HG03439 (cell line): ENCODE data around the gene CSPG5.

Experiments
- ATAC-seq: cut with Tn5 transposase; IDR thresholded peaks from one replicate; pipeline ENCODE4 v1.9.1; 2021; ENCODE audit warnings: mild to moderate bottlenecking, moderate library complexity; ENCODE audit not compliant: unreplicated experiment

Gene CSPG5

DNA sequence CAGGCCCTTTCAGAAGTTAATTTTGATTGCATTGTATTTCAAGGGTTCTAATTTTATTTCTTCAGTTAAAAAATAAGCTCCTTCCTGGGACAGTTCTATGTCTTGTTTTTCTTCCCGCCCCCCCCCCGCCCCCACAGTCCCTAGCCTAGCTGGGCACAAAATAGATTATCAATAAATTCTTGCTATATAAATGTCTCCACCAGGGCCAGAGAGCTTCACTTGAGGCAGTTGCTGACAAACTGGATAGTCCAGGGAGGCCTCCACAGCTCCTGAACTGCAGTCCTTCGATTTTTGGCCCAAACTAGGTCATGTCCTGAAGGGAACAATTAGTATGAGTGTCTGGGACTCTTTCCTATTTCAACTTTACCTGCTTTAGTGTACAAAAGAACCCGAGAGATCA lies 9.9 kb upstream of the CSPG5 start:
- no peak for ATAC-seq

DNA sequence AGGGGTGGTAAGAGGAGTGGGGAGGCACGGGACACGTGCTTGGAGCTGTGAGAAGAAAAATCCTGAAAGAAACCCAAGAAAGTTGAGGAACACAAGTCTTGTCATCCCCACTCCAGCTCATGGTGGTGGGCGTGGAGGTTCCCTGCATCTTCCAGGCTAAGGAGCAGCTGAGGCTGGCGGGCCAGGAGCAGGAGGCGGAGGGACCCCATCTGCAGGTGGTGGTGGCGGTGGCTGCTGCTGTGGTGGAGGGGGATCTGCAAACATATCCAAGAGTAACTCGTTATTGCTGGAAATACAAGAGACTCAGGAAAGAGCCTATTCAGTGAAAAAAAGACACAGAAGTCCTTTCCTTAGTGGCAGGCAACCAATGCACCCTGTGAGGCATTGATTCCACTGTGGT lies 9.4 kb upstream of the CSPG5 start:
- ATAC-seq: no peak

DNA sequence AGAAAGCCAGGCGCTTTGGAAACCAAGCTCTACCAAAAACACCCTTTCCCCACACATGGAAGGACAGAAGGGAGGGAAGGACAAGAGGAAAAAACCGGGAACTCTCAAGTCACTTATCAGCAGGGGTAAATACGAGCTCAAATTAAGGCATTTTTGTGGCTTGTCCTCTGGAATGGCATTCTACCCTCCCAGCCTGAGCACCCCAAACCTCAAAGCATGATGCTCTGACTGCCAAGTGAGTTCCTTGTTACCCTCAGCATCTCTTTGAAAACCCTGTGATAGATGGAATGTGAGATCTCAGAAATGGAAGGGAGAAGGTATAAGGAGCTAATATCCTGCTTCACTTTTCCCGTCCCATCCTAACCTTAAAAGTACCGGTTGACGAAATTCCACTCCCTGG lies 8.1 kb upstream of the CSPG5 start:
- ATAC-seq: no peak

DNA sequence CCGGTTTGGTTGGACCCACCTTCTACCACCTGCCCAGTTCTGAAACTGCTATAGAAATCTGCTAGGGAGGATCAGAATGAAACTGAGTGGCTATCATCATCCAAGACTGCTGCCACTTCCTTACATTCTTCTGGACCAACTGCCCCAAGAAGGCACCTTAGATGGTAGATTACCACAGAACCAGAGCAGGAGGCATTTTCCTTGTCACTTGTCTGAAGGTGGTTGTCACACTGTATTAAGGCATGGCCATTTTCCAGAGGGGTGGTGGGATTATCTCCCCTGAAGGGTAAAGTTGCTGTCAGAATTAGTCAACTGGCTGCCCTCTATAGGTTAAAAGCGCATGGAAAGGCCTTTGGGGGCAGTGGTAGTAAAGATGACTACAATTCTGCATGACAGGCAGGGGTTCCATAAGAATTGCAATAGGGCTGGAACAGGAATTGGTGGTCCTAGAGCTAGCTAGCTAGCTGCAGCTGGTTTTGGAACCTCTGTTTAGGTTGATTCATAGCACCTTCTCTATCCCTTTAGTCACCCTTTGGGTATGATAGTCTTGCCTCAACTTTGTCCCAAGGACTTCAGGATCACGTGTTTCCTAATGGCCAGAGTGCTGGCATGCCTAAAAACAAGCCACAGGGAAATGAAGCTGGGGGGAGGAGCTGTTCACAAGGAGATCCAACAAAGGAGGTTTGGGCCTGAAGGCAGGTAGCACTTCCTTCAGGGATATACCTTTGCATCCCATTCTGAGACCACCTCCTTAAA lies 4.8 kb upstream of the CSPG5 start:
- no peak for ATAC-seq

DNA sequence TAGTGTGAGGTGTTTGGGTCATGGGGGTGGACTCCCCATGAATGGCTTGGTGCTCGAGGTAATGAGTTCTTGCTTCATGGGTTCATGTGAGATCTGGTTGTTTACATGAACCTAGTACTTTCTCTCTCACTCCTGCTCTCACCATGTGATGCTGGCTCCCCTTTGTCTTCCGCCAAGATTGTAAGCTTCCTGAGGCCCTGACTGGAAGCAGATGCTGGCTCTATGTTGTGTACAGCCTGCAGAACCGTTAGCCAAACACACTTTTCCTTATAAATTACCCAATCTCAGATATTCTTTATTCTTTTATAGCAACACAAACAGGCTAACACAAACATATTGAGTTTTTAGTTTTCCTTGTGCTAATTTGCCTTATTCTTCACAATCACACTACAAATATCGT lies 3.2 kb upstream of the CSPG5 start:
- no peak for ATAC-seq

DNA sequence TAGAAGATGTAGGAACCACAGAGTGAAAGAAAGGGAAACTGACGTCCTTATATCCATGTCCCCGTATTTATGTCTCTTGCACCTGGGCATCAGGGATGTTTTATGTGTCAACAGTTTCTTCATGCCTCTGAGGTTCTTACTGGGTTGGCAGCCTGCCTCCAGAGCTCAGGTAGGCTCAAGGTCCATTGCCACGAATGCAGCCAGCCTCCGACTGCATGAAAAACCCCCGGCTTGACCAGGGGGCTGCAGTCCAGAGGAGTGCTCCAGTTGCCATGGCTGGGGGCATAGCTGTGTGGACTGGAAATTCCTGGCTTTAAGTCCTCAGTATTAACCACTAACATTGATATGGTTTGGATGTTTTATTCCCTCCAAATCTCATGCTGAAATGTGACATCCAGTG lies 2.8 kb upstream of the CSPG5 start:
- ATAC-seq: no peak

DNA sequence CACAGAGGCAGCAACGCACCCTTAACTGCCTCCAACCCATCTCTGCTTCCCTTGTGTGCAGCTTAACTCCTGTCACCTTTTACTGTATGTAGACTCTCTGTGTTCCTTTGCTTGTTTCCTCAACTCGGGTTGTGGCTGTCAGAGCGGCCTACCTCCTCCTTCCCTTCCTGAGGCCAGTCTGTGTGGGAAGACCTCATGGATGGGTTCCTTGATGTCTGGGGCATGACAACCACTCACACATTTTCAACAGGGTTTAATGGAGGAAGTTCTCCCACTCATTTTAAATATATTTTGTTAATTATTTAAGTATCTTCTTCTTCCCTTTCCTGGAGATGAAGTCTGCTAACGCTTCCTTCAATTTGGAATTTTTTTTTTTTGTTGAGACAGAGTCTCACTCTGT lies 1.8 kb upstream of the CSPG5 start:
- no peak for ATAC-seq

DNA sequence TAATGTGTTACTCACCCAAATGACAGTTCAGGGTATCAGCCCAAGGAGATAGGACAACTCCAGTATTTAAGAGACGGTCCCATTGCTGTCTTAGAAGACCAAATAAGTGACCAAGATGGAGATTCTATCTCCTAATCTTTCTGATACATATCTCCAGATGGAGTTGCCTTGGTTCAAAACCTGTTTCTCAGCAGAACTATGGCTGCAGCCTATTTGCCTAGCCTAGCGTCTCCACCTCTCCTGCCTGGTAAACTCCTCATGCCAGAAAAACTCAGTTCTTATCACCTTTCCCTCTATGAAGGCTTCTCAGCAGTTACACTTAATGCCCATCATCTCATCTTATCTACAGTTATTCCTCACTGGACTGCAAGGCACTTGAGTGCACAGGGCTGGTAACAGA lies 1.2 kb upstream of the CSPG5 start:
- no peak for ATAC-seq

DNA sequence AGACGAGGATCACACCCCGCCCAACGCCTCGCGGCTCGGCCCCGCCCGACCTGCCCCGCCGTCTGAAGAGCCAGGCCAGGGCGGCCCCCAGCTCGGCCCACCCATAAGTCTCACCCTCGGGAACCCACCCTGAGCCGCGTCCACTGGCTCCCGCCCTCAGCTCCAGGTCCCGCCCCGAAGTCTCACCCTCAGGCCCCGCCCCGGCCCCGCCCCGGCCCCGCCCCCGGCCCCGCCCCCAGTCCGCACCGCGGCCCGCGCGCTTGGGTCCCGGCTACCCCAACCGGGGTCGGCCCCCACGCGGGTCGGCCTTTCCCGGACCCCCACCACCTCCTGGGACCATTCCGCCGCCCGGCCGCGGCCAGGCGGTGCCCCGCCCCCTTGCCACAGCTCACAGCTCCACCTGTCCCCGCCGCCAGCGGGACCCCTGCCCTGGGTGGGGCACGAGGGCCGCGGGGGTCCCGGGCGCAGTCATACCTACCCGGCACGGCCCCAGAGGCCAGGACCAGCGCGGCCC lies 489 bp downstream of the CSPG5 start:
- no peak for ATAC-seq

DNA sequence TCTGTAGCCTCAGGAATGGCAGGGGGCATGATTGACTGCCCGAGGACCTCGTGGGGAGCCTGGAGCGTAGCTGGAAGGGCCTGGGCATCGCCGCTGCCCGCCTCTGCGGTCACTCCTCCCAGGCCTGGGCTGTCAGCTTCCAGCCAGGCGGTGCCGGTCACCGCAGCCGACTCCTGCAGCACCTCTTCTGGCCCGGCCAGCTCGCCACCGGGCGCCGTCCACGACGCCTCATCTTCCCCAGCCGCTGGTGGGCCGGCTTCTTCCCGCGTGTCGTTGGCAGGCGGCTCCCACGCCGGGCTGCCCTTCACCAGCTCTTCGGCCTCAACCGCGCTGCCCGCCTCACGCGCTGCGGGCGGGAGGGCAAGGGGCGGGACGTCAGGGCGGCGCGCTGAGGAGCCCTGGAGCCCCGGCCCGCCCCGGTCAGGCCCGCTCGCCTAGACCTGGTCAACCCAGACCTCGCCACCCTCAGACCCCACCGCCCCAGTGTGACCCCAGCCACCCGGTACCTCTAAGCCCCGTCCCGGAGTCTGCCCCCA lies 1.0 kb downstream of the CSPG5 start:
- ATAC-seq: no peak

DNA sequence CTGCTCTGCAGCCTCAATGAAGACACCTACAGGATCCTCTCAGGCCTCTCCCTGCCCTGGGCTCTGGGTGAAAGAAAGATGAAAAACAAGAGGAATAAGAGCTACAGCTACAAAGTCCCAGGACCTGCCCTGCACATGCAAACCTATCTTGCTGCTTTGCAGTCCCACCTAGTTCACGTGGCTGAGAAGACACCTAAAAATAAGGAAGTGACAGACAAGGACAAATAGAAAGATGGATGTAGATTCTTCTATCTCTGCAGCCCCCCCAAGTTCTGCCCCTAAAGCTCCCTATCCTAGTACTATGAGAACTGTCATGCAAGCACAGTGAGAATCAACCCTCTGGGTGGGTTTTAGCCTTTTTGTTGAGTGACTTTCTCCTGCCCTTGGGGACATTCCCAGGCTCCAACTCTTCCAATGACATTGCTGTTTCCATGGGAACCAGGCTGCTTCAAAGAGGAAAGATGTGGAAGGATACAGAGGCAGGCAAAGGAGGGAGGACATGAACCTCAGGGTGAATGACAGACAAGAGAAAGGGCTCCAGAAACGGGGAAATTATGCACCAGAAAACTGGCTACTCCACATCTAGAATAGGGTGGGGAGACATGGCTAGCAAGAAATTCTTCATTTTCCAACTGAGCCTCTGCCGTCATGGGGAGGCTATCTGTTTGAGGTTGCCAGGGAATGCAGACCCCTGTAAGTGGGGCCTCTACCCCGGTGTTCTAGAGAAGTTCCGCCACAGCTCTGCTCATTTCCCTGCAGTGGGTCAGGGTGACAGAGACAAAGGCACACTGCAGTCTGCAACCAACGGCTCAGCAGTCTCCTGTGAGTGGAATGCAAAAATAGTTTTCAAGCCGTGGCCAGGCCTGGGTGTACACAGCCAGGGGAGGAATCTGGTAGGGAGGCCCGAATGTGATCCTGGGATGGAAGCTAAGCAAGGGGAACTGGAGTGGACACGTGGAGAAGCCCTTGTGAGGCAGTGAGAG lies 5.2 kb downstream of the CSPG5 start:
- no peak for ATAC-seq

DNA sequence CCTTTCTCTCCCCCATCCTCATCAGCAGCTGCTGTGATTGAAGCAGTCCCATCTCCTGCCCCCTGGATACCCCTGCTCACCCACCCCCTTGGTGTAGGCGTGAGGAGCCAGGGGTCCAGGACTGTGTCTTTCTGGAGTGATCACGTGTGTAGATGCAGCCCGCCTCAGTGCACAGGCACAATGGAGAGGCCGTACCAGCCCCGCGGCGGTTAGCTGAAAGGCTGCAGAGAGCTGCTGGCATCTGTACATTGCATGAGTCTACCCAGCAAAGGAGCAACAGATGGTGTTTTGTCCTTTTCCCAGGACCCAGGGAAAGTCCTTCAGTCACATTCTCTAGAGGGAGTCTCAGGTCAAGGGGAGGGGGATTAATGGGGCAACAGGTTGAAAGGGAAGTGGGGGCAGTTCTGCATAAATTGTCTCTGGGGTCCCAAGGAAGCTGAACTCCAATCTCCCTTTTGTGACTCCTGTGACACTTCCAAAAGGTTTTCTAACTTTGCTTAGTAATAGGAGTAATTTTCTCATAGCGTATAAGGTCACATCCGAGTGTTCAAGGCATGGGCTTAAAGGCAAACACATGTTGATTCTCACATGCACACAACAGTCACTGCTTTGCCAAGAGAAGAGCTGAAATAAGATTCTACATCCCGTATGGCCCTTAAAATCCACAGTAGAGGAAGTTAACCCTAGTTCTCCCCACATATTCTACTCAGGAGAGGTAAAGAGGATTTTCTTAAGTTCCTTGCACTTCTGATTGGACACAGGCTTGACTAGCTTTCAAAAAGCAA lies 7.1 kb downstream of the CSPG5 start:
- no peak for ATAC-seq

DNA sequence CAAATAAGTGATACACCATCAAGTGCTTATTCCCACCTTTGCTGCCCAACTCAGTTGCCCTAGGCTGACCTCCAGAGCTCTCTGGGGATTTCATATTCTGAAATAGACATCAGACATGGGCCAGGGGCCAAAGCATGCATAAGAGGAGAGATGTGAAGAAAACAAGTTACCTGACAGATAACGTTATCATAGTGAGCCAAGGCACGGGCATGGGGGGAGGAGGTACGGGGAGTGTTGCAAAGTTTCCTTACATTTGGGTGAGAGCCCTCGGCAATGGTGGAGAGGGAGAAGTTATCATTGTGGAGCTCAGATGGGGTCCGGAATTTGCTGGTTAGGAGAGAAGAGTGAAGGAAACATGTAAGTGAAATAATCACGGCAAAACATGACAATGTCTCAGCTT lies 9.8 kb downstream of the CSPG5 start:
- no peak for ATAC-seq

DNA sequence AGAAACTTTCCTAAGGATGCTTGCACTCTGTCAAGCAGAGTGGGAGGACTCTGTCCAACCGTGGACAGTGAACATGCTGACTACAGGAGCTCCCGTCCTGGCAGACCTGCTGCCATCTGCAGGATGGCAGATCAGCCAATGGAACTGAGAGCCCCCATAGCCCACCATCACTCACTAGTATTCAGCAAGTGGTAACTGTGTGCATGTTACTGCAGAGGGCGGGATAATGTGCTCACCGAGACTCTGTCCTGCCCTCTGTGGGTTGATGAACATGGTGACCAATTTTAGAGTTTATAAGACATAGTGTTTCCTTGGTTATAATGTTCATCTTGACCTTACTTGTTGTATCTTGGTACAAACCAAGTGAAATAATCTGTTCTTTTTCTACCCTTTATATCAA lies 11.5 kb downstream of the CSPG5 start:
- ATAC-seq: no peak

DNA sequence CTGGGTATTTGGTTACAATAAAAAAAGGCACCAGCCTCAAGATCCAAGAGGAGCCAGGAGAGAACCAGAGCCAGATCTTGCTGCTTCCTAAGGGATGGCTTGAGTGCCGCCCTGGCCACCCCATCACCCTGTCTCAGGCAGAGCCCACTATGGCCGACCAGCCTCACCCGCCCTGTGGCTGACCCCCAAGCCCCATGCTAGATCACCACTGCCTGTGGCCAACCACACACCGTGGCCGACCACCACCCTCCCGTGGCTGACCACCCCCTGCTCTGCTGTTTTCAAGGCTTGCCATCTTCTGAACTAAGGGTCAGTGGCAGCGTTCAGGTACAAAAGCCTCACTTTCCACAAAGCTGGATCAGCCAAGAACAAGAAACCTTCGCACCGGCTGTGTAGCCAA lies 12.0 kb downstream of the CSPG5 start:
- no peak for ATAC-seq

DNA sequence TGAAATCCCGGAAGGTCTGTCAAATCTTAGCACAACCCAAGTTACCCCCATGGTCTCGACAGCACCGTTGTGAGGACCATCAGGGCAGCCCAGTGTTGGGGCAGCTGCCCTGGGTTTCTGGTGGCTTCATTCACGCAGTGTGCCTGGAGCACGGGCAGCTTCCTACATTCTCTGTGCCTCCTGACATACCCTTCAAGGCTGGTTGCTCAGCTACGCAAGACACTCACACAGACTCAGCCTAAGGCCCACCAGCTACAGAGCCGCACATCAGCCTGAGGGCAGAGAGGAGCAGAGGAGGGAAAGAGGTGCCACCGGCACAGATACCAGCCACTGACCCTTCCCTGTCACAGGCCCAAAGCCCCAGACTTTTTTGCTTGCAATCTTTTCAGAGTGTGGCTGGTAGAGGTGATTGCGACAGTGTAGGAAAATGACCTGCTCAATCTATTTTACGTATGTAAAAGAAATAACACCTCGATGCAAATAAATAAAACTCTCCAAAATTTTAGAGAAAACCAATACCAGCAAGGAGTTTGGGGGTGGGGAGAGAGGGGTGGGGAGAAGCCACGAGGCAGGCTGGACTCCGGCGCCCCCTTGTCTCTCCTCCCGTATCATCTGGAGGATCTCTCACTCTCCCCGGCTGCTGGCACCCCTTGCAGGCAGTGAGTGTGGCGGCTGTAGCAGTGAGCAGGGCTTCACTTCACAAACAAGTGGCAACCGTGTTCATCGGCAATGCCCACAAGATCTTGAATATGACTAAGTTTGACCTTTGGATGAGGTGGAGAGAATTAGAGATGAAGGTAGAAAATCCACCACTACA lies 12.7 kb downstream of the CSPG5 start:
- ATAC-seq: no peak

DNA sequence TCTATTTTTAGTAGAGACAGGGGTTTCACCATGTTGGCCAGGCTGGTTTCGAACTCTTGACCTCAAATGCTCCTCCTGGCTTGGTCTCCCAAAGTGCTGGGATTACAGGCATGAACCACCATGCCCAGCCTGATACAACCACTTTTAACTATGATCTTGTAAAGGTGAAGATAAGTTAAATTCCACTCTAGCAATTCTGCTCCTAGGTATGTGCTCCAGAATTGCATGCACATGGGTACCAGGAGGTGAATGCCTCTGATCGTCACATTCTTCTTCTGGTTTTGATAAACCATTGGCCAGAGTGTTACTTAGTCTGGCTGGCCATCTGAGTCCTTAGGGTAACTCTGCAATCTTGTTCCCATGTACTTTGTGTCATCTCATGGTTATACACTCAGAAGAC lies 22.3 kb downstream of the CSPG5 start:
- no peak for ATAC-seq

DNA sequence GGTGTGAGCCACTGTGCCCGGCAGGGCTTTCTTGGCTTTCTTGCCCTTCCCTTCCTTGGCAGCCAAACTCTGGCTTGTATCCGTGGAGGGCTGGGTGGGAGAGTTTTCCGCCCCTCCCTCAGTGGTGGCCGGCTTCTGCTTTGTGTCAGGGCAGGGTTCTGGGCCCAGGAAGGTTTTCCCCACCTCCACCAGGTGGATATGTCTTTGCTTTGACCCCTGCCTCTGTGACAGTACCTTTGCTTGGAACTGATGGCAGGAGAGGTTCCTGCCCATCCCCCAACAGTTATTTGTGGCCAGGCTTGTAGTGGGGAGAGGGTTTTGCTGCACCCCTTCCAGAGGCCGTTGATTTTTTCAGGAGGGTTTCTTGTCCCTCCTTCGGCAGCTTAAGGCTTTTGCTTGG lies 24.3 kb downstream of the CSPG5 start:
- no peak for ATAC-seq

DNA sequence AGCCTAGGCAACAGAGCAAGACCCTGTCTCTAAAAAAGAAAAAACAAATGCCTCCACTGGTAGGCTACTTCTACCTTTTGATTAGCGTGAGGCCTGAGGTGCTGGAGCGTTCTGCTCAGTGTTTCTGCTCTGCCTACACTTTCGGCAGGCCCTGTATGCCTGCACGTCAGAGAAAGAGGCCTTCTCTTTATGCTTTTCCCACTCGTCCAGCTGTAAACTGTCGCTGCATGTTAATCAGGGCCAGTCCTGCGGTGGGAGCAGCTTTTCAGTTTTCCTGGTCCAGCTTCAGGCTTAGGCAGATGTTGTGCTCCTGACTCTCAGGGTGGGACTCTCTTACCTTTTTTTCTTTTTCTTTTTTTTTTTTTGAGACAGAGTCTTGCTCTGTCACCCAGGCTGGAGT lies 25.3 kb downstream of the CSPG5 start:
- ATAC-seq: no peak
